GM19395 (cell line): Measurements from ENCODE around the gene JAK3.

Experiments used
- ATAC-seq: cut with Tn5 transposase; IDR thresholded peaks from one replicate; pipeline ENCODE4 v1.9.1; 2021; ENCODE audit warnings: mild to moderate bottlenecking, moderate library complexity; ENCODE audit not compliant: unreplicated experiment

JAK3 gene

GRCh38 chr19:17866312-17866963 lies 18.7 kb upstream of the JAK3 start:
- no peak for ATAC-seq

GRCh38 chr19:17865364-17866311 lies 17.9 kb upstream of the JAK3 start:
- no peak for ATAC-seq

GRCh38 chr19:17863520-17864182 lies 15.9 kb upstream of the JAK3 start:
- ATAC-seq = no peak

GRCh38 chr19:17862711-17863519 lies 15.1 kb upstream of the JAK3 start:
- ATAC-seq = no peak

- ATAC-seq = no peak
Measured at GRCh38 chr19:17861542-17862402, 14.0 kb upstream of the JAK3 start.

- ATAC-seq = no peak
Measured at GRCh38 chr19:17860993-17861360, 13.2 kb upstream of the JAK3 start.

GRCh38 chr19:17860331-17860992 lies 12.7 kb upstream of the JAK3 start:
- ATAC-seq = no peak

GRCh38 chr19:17859533-17860330 lies 11.9 kb upstream of the JAK3 start, which contains the start of gene RPL18A:
Gene RPL18A (plus strand): TSS chr19:17859910. CDS start chr19:17859957, 47 bp downstream.
- ATAC-seq = peak; percentile 93

- no peak for ATAC-seq
Measured at GRCh38 chr19:17855280-17856152, 7.7 kb upstream of the JAK3 start.

- ATAC-seq = no peak
Measured at GRCh38 chr19:17854061-17854460, 6.3 kb upstream of the JAK3 start.

- no peak for ATAC-seq
Measured at GRCh38 chr19:17848595-17849292, 962 bp upstream of the JAK3 start.

- no peak for ATAC-seq
Measured at GRCh38 chr19:17846146-17846545, 1.6 kb downstream of the JAK3 start.

GRCh38 chr19:17843908-17844490 lies 3.8 kb downstream of the JAK3 start:
- no peak for ATAC-seq

GRCh38 chr19:17843292-17843827 lies 4.4 kb downstream of the JAK3 start:
- no peak for ATAC-seq

- ATAC-seq = no peak
Measured at GRCh38 chr19:17842663-17843291, 5.0 kb downstream of the JAK3 start.
